Ascending aorta (tissue), 2 donors: ENCODE measurements around the gene INO80B. TPM values are rescaled to one million over a fixed set of nuclear protein-coding genes. Genes with fewer than 3 reads are reported as not detected.
A peak's percentile ranks its signal among the peaks of the same experiment; 100 is the strongest.

Experiments used
- DNase-seq, 2 donors: peaks; one replicate each; pipeline ENCODE4 v3.0.0-alpha.2; 2019; ENCODE audit warnings: low spot score in 2 of 2
- H3K27ac ChIP-seq, 2 donors: fragments of 200-600 bp; sonication (generic); one replicate each; pipeline ENCODE4 v1.5.1; 2016 to 2017; ENCODE audit warnings: mild to moderate bottlenecking in 1 of 2
- H3K27me3 ChIP-seq: fragments of 200-600 bp; sonication (generic); one replicate; pipeline ENCODE4 v1.5.1; 2017
- H3K36me3 ChIP-seq, 2 donors: fragments of 200-600 bp; sonication (generic); one replicate each; pipeline ENCODE4 v1.5.1; 2016
- H3K4me1 ChIP-seq, 2 donors: fragments of 200-600 bp; sonication (generic); one replicate each; pipeline ENCODE4 v1.5.1; 2016 to 2017; ENCODE audit warnings: mild to moderate bottlenecking in 1 of 2
- H3K4me3 ChIP-seq, 2 donors: fragments of 200-600 bp; sonication (generic); one replicate each; pipeline ENCODE4 v1.5.1; 2016 to 2017; ENCODE audit warnings: mild to moderate bottlenecking in 1 of 2
- H3K9me3 ChIP-seq, 2 donors: fragments of 200-600 bp; sonication (generic); one replicate each; pipeline ENCODE4 v1.5.1; 2016
- CTCF ChIP-seq, 3 experiments: fragments of 200-600 bp in 2 of 3; fragments of 450-650 bp in 1 of 3; sonication (generic) in 2 of 3; IDR thresholded peaks; one replicate each; pipeline ENCODE4 v1.5.1; 2016 to 2019; ENCODE audit warnings: antibody characterized with exemption in 3 of 3, mild to moderate bottlenecking in 1 of 3, moderate library complexity in 1 of 3
- intact Hi-C: fragments of 100-400 bp; cut with DNase I; formaldehyde crosslinking; loops from one replicate; pipeline ENCODE4 v1.15.1; 2023
- total RNA-seq: library from RNA; depleted of rRNA; stranded (reverse); fragments of >200 nt; gene quantifications from one replicate; pipeline ENCODE4 v1.1.0, GENCODE V29; 2016

Gene INO80B
- total RNA-seq, 1 donor from 2014 or later, result 79.4 TPM

DNA sequence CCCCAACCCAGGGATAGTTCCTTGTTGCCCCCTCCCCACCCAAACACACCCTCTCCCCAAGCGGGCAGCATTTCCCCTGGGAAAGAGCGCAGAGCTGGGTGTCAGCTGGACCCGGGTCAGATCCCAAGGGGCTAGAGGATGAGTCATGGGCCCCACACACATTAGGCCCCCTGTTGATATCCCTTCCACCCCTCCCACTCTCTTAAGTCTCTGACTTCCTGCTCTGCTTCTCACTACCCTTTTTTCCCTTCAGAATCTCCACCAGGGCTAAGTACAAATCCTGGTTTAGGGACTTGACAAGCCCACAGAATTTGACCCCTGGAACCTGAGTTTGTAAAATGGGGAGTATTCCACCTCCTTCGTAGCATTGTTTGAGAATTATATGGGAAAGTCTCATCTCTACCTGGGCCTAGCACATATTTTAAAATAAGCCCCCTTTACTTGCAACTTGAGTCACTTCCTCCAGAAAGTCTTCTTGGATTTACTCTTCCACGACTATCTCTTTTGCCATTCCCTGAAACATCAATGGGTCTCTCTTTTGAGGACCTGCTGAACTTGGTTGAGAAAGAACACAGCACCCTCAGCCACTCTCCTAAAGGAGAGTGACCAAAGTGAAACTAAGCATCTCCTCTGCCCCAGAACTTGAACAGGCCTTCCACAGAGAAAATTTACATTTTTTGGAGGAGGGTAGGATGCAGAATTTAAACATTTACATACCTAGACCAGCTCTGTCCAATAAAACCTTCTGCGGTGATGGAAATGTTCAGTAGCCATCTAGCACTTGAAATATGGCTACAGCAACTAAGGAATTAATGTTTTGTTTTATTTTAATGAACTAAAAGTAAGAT lies 17.8 kb upstream of the INO80B start:
- Histone ChIP-seq H3K27ac (no peak overlapping the region), H3K4me3 (no peak overlapping the region), H3K36me3 (peaks cover 4 to 5% of the 10 kb centered on the region in 2 donors), H3K4me1 (peaks cover 12 to 28% of the 10 kb centered on the region in 2 donors), H3K27me3 (no peaks in the 10 kb centered on the region), H3K9me3 (no peaks in the 10 kb centered on the region)
- intact Hi-C loops, result no loop called here
- no peak for TF ChIP-seq CTCF (IDR thresholded peaks at IDR 0.05)
- DNase-seq, result no peak

DNA sequence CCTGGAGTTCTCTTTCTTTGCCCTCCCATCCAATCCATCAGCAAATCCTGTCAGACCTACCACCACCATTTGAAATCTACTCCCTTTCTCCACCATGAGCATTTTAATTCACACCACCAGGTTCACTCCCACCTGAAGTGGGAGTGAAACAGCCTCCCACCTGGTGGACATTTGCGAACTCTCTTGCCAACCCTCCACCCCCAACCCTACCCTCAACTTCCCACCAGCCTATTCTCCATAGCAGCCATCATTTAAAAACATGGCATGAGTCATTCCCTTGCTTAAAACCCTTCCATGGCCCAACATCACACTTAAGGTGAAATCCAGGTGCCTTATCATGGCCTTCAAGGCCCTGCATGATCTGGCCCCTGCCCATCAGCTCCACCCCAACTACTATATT lies 16.6 kb upstream of the INO80B start:
- no peak for TF ChIP-seq CTCF (IDR thresholded peaks at IDR 0.05)
- intact Hi-C loops, result no loop called here
- H3K4me1 ChIP-seq, result peaks cover 12 to 28% of the 10 kb centered on the region in 2 donors
- DNase-seq, result no peak
- no peak overlapping the region for H3K27ac ChIP-seq
- H3K36me3 ChIP-seq, result no peaks in the 10 kb centered on the region
- no peaks in the 10 kb centered on the region for H3K9me3 ChIP-seq
- H3K4me3 ChIP-seq, result no peak overlapping the region
- H3K27me3 ChIP-seq, result no peaks in the 10 kb centered on the region

DNA sequence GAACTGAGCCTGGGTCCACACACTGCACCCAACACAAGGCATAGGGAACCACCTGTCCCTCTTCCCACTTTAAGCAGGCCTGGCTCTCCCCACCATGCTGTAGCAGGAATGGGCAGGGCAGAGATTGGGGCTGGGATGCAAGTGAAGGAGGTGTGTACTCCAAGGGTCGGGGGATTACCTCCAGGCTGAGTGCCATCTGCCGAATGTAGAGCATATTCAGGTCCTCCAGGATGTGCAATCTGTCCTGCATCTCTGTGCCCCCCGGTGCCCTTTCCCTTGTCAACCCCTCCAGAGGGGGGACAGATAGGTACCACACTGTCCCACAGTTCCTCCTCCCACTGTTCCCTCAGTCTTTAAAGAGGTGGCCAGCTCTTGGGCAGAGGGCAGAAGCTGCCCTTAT lies 15.5 kb upstream of the INO80B start:
- TF ChIP-seq CTCF (IDR thresholded peaks at IDR 0.05), result no peak

GRCh38 chr2:74439803-74440377 lies 15.0 kb upstream of the INO80B start:
- no peaks in the 10 kb centered on the region for H3K36me3 ChIP-seq
- H3K27me3 ChIP-seq, result no peaks in the 10 kb centered on the region
- peaks cover 12 to 30% of the 10 kb centered on the region in 2 donors for H3K4me1 ChIP-seq
- intact Hi-C loops, result loop anchor here (1.0 kb wide), 1 partner anchor 19 kb away; the partner anchor contains the start of genes C2orf81 and WDR54
- DNase-seq, result peak in 1 of 2 donors; percentile 72
- H3K9me3 ChIP-seq, result no peaks in the 10 kb centered on the region
- H3K27ac ChIP-seq, result peak overlapping the region; percentile 77 to 86
- peak overlapping the region; percentile 68 for H3K4me3 ChIP-seq
- TF ChIP-seq CTCF (IDR thresholded peaks at IDR 0.05), result no peak

More for the DNA sequence above, 15.5 kb upstream of the INO80B start:
- peaks cover 12 to 30% of the 10 kb centered on the region in 2 donors for H3K4me1 ChIP-seq
- H3K36me3 ChIP-seq, result no peaks in the 10 kb centered on the region
- H3K27me3 ChIP-seq, result no peaks in the 10 kb centered on the region
- peak overlapping the region; percentile 68 for H3K4me3 ChIP-seq
- intact Hi-C loops, result no loop called here
- no peaks in the 10 kb centered on the region for H3K9me3 ChIP-seq
- H3K27ac ChIP-seq, result peak overlapping the region; percentile 77 to 86
- no peak for DNase-seq

- H3K27me3 ChIP-seq, result no peaks in the 10 kb centered on the region
- H3K4me1 ChIP-seq, result peaks cover 12 to 30% of the 10 kb centered on the region in 2 donors
- H3K36me3 ChIP-seq, result no peaks in the 10 kb centered on the region
- peak overlapping the region; percentile 77 to 86 for H3K27ac ChIP-seq
- intact Hi-C loops, result loop anchor here (1.0 kb wide), 1 partner anchor 19 kb away; the partner anchor contains the start of genes C2orf81 and WDR54
- peak; percentile 32 to 48 (median 38) for TF ChIP-seq CTCF (IDR thresholded peaks at IDR 0.05)
- H3K9me3 ChIP-seq, result no peaks in the 10 kb centered on the region
- H3K4me3 ChIP-seq, result peak overlapping the region; percentile 68
- DNase-seq, result peak in 1 of 2 donors; percentile 89
These were observed 14.3 kb upstream of the INO80B start for GRCh38 chr2:74440378-74441169.
